AG10803 (cell line): Measurements from ENCODE around the gene MSMP.

Experiments used
- DNase-seq: peaks from one replicate; pipeline ENCODE4 v3.0.0; 2010; ENCODE audit warnings: low read depth
- H3K4me3 ChIP-seq: 2 replicates; pipeline ENCODE4 v1.5.1; 2011; ENCODE audit warnings: mild to moderate bottlenecking, low read length, control low read depth
- CTCF ChIP-seq: conservative IDR thresholded peaks from 2 replicates; pipeline ENCODE4 v1.5.1; 2011; ENCODE audit warnings: mild to moderate bottlenecking, low read length, control low read depth, inconsistent platforms

Gene MSMP

GRCh38 chr9:35723908-35724307, 30.2 kb downstream of the MSMP start:
- no peak for DNase-seq
- no peak overlapping the region for H3K4me3 ChIP-seq
- no peak for TF ChIP-seq CTCF

GRCh38 chr9:35723426-35723825, 30.6 kb downstream of the MSMP start:
- DNase-seq = no peak
- H3K4me3 ChIP-seq = no peak overlapping the region
- TF ChIP-seq CTCF = no peak

- no peak for TF ChIP-seq CTCF
- no peak overlapping the region for H3K4me3 ChIP-seq
- DNase-seq = no peak
Observed at GRCh38 chr9:35719546-35719945, 34.5 kb downstream of the MSMP start.

GRCh38 chr9:35718721-35719511, 35.2 kb downstream of the MSMP start:
- no peak for TF ChIP-seq CTCF
- no peak overlapping the region for H3K4me3 ChIP-seq

GRCh38 chr9:35717132-35717870, 36.8 kb downstream of the MSMP start:
- no peak for TF ChIP-seq CTCF
- H3K4me3 ChIP-seq = no peak overlapping the region
- DNase-seq = no peak

More at GRCh38 chr9:35718721-35719511, 35.2 kb downstream of the MSMP start:
- no peak for DNase-seq

GRCh38 chr9:35716230-35716629, 37.8 kb downstream of the MSMP start:
- TF ChIP-seq CTCF = peak; percentile 14; the same call in 1 of the 2 replicates
- DNase-seq = peak; percentile 37
- H3K4me3 ChIP-seq = no peak overlapping the region
